Kidney (tissue), 14 donors: Measurements from ENCODE around the gene SESN3. TPM values are rescaled to one million over a fixed set of nuclear protein-coding genes. Genes with fewer than 3 reads are reported as not detected.

Experiments
- DNase-seq, 5 donors: peaks; one replicate each; pipeline ENCODE4 v3.0.0-alpha.2; 2013 to 2020
- FAIRE-seq: peaks from 2 replicates; lab custom pipeline; 2012; peaks lifted over from hg19 to GRCh38; lab: Jason Lieb, UNC
- H3K27ac ChIP-seq, 2 donors: one replicate each; pipeline ENCODE4 v1.7.0; 2013; ENCODE audit warnings: low read depth in 2 of 2, low read length in 2 of 2, inconsistent platforms in 1 of 2
- H3K27me3 ChIP-seq: one replicate; pipeline ENCODE4 v1.7.1; 2013; ENCODE audit warnings: low read length, inconsistent platforms; ENCODE audit not compliant: control insufficient read depth, insufficient read depth
- H3K36me3 ChIP-seq, 3 donors: one replicate each; pipeline versions ENCODE4 v1.7.0 to v1.7.1; 2013; ENCODE audit warnings: low read length in 3 of 3, control low read depth in 1 of 3, inconsistent platforms in 1 of 3; ENCODE audit not compliant: insufficient read depth in 3 of 3, control insufficient read depth in 2 of 3
- H3K4me1 ChIP-seq, 3 donors: one replicate each; pipeline versions ENCODE4 v1.7.0 to v1.7.1; 2013; ENCODE audit warnings: low read length in 3 of 3, inconsistent platforms in 1 of 3, low read depth in 1 of 3; ENCODE audit not compliant: control insufficient read depth in 2 of 3, insufficient read depth in 2 of 3
- H3K4me3 ChIP-seq, 3 donors: one replicate each; pipeline versions ENCODE4 v1.7.0 to v1.8.1; 2013; ENCODE audit warnings: low read length in 3 of 3, control low read depth in 1 of 3, inconsistent platforms in 1 of 3
- H3K9ac ChIP-seq, 3 donors: one replicate each; pipeline versions ENCODE4 v1.7.0 to v1.7.1; 2013; ENCODE audit warnings: low read length in 3 of 3, control low read depth in 1 of 3, inconsistent platforms in 1 of 3
- H3K9me3 ChIP-seq, 3 donors: one replicate each; pipeline versions ENCODE4 v1.7.0 to v1.7.1; 2013; ENCODE audit warnings: low read length in 3 of 3, control low read depth in 1 of 3, inconsistent platforms in 1 of 3; ENCODE audit not compliant: control insufficient read depth in 2 of 3, insufficient read depth in 1 of 3
- intact Hi-C: fragments of 100-400 bp; cut with DNase I; formaldehyde crosslinking; loops from one replicate; pipeline ENCODE4 v1.11.1; 2022
- polyA plus RNA-seq: library from polyadenylated mRNA; stranded (reverse); fragments of 350-450 nt; fragmentation: Illumina TruSeq; extraction: RNeasy Lipid Tissue Mini Kit (QIAGEN cat#74804); gene quantifications from one replicate; pipeline ENCODE4 v1.2.3, GENCODE V29; 2014; ENCODE audit warnings: low read depth, low replicate concordance; ENCODE audit not compliant: insufficient read depth
- total RNA-seq: library from RNA; stranded (reverse); fragmentation: NEBNext Ultra II Directional; extraction: Animal tissue kit (Norgen Biotek cat#: 25700); gene quantifications from one replicate; pipeline ENCODE4 v1.2.1, GENCODE V29; 2021
- TF ChIP-seq, protein P1 (sequence below): IDR thresholded peaks from 3 replicates; pipeline ENCODE4 v1.5.1; 2012; ENCODE audit warnings: mild to moderate bottlenecking, moderate library complexity, borderline replicate concordance; ENCODE audit not compliant: insufficient read depth; ENCODE audit errors: extremely low read depth
- donor health status: control.
- donor health status: control.
- donor health status: control.
- donor health status: control.
- donor health status: control.
- donor health status: DM: yes; HTN: yes; CAD: no.
- donor health status: Normal renal cell carcinoma (clear cell type).

The SESN3 gene
- total and polyA plus RNA-seq, 2 donors from 2014 or later, result 5.1 to 50.1 TPM

GRCh38 chr11:95156916-95157541 is 74.0 kb downstream of the SESN3 start:
- no peaks in the 10 kb centered on the region for H3K36me3 ChIP-seq
- peak in 1 of 5 donors; percentile 22 for DNase-seq
- no peak overlapping the region for H3K27ac ChIP-seq
- H3K4me1 ChIP-seq, result peaks cover 0 to under 1% (median 0%) of the 10 kb centered on the region in 3 donors
- intact Hi-C loops, result no loop called here
- no peak overlapping the region for H3K4me3 ChIP-seq
- no peaks in the 10 kb centered on the region for H3K9me3 ChIP-seq
- H3K9ac ChIP-seq, result no peak overlapping the region
- no peak for FAIRE-seq
- H3K27me3 ChIP-seq, result no peaks in the 10 kb centered on the region
- TF ChIP-seq, protein P1, sequence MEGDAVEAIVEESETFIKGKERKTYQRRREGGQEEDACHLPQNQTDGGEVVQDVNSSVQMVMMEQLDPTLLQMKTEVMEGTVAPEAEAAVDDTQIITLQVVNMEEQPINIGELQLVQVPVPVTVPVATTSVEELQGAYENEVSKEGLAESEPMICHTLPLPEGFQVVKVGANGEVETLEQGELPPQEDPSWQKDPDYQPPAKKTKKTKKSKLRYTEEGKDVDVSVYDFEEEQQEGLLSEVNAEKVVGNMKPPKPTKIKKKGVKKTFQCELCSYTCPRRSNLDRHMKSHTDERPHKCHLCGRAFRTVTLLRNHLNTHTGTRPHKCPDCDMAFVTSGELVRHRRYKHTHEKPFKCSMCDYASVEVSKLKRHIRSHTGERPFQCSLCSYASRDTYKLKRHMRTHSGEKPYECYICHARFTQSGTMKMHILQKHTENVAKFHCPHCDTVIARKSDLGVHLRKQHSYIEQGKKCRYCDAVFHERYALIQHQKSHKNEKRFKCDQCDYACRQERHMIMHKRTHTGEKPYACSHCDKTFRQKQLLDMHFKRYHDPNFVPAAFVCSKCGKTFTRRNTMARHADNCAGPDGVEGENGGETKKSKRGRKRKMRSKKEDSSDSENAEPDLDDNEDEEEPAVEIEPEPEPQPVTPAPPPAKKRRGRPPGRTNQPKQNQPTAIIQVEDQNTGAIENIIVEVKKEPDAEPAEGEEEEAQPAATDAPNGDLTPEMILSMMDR, result no peak

DNA sequence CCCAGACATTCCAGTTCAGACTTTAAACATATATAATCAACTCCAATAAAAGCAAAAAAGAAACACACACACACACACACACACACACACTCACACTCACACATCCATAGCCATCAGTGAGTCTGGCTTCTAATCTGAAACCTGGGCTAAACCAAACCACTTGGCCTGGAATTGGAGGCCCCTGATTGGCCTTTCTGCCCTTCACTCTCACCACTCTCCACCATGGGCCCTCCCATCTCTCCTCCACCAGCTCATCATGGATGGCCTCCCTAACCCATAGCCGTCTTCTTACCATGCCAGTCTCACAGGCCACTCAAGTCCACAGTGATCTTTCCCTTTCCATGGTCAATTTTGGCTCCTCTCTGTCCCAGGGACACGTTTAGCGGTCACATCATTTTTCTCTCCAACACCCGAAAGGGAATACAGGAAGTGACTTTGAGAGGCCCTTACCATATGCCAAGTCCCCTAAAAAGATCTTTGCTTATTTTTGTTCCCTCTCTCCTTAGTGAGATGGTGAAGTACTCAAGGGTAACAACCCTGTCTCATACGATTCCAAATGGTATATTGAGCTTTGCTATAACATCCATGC is 74.8 kb downstream of the SESN3 start:
- Histone ChIP-seq H3K9ac (no peak overlapping the region), H3K27ac (no peak overlapping the region), H3K36me3 (no peaks in the 10 kb centered on the region), H3K4me3 (no peak overlapping the region), H3K9me3 (no peaks in the 10 kb centered on the region), H3K4me1 (peaks cover 0 to 5% (median 0%) of the 10 kb centered on the region in 3 donors), H3K27me3 (no peaks in the 10 kb centered on the region)
- intact Hi-C loops, result no loop called here
- FAIRE-seq, result no peak
- DNase-seq, result no peak
- TF ChIP-seq, protein P1, result no peak

GRCh38 chr11:95155385-95155784 is 75.6 kb downstream of the SESN3 start:
- intact Hi-C loops, result no loop called here
- H3K36me3 ChIP-seq, result no peaks in the 10 kb centered on the region
- no peaks in the 10 kb centered on the region for H3K9me3 ChIP-seq
- H3K9ac ChIP-seq, result no peak overlapping the region
- no peak overlapping the region for H3K27ac ChIP-seq
- no peak overlapping the region for H3K4me3 ChIP-seq
- TF ChIP-seq, protein P1, result no peak
- DNase-seq (no peak), FAIRE-seq (no peak)
- peaks cover 0 to 5% (median 0%) of the 10 kb centered on the region in 3 donors for H3K4me1 ChIP-seq
- H3K27me3 ChIP-seq, result no peaks in the 10 kb centered on the region
